ENCODE results near the gene PSME2.

The PSME2 gene

GRCh38 chr14:24178399-24179178 lies 32.2 kb upstream of the PSME2 start:
- Histone ChIP-seq H3K9me3 (ENCODE audit: low read length) (no peaks in the 10 kb centered on the region), H3K36me3 (ENCODE audit: insufficient read depth, low read length) (peaks cover 54% of the 10 kb centered on the region), H3K27ac (ENCODE audit: low read depth, low read length) (no peak overlapping the region), H3K9ac (ENCODE audit: low read length) (no peak overlapping the region), H3K4me3 (ENCODE audit: low read depth in 1 of 2, low read length in 2 of 2) (no peak overlapping the region), H3K4me1 (ENCODE audit: insufficient read depth, low read length) (peaks cover 11% of the 10 kb centered on the region), H3K27me3 (ENCODE audit: control insufficient read depth in 1 of 2, insufficient read depth in 2 of 2, low read length in 2 of 2) (no peaks in the 10 kb centered on the region)

GRCh38 chr14:24177891-24178290 lies 31.5 kb upstream of the PSME2 start:
- peaks cover 48% of the 10 kb centered on the region for H3K36me3 ChIP-seq (ENCODE audit: insufficient read depth, low read length)

GRCh38 chr14:24177041-24177825 lies 30.8 kb upstream of the PSME2 start:
- H3K9ac ChIP-seq (ENCODE audit: low read length), result no peak overlapping the region

More at GRCh38 chr14:24177891-24178290, 31.5 kb upstream of the PSME2 start:
- Histone ChIP-seq H3K4me1 (ENCODE audit: insufficient read depth, low read length) (peaks cover 11% of the 10 kb centered on the region), H3K9me3 (ENCODE audit: low read length) (no peaks in the 10 kb centered on the region), H3K27ac (ENCODE audit: low read depth, low read length) (no peak overlapping the region), H3K27me3 (ENCODE audit: control insufficient read depth in 1 of 2, insufficient read depth in 2 of 2, low read length in 2 of 2) (no peaks in the 10 kb centered on the region), H3K4me3 (ENCODE audit: low read depth in 1 of 2, low read length in 2 of 2) (no peak overlapping the region), H3K9ac (ENCODE audit: low read length) (no peak overlapping the region)

GRCh38 chr14:24176599-24176998 lies 30.2 kb upstream of the PSME2 start:
- H3K27me3 ChIP-seq (ENCODE audit: control insufficient read depth in 1 of 2, insufficient read depth in 2 of 2, low read length in 2 of 2), result no peaks in the 10 kb centered on the region
- H3K4me1 ChIP-seq (ENCODE audit: insufficient read depth, low read length), result peaks cover 11% of the 10 kb centered on the region
- no peak overlapping the region for H3K9ac ChIP-seq (ENCODE audit: low read length)
- H3K27ac ChIP-seq (ENCODE audit: low read depth, low read length), result no peak overlapping the region
- no peaks in the 10 kb centered on the region for H3K9me3 ChIP-seq (ENCODE audit: low read length)
- H3K36me3 ChIP-seq (ENCODE audit: insufficient read depth, low read length), result peaks cover 37% of the 10 kb centered on the region
- H3K4me3 ChIP-seq (ENCODE audit: low read depth in 1 of 2, low read length in 2 of 2), result no peak overlapping the region

More at GRCh38 chr14:24177041-24177825, 30.8 kb upstream of the PSME2 start:
- H3K36me3 ChIP-seq (ENCODE audit: insufficient read depth, low read length), result peaks cover 42% of the 10 kb centered on the region
- peaks cover 11% of the 10 kb centered on the region for H3K4me1 ChIP-seq (ENCODE audit: insufficient read depth, low read length)
- H3K4me3 ChIP-seq (ENCODE audit: low read depth in 1 of 2, low read length in 2 of 2), result no peak overlapping the region
- H3K27me3 ChIP-seq (ENCODE audit: control insufficient read depth in 1 of 2, insufficient read depth in 2 of 2, low read length in 2 of 2), result no peaks in the 10 kb centered on the region
- no peak overlapping the region for H3K27ac ChIP-seq (ENCODE audit: low read depth, low read length)
- H3K9me3 ChIP-seq (ENCODE audit: low read length), result no peaks in the 10 kb centered on the region

- no peaks in the 10 kb centered on the region for H3K9me3 ChIP-seq (ENCODE audit: low read length)
- peak overlapping the region; percentile 34 for H3K27ac ChIP-seq (ENCODE audit: low read depth, low read length)
- peaks cover 13% of the 10 kb centered on the region for H3K36me3 ChIP-seq (ENCODE audit: insufficient read depth, low read length)
- no peak overlapping the region for H3K9ac ChIP-seq (ENCODE audit: low read length)
- no peaks in the 10 kb centered on the region for H3K27me3 ChIP-seq (ENCODE audit: control insufficient read depth in 1 of 2, insufficient read depth in 2 of 2, low read length in 2 of 2)
- no peaks in the 10 kb centered on the region for H3K4me1 ChIP-seq (ENCODE audit: insufficient read depth, low read length)
- H3K4me3 ChIP-seq (ENCODE audit: low read depth in 1 of 2, low read length in 2 of 2), result no peak overlapping the region
Observed at GRCh38 chr14:24172871-24173281, 26.5 kb upstream of the PSME2 start.

- Histone ChIP-seq H3K9me3 (ENCODE audit: low read length) (no peaks in the 10 kb centered on the region), H3K27ac (ENCODE audit: low read depth, low read length) (peak overlapping the region; percentile 34), H3K36me3 (ENCODE audit: insufficient read depth, low read length) (peaks cover 10% of the 10 kb centered on the region), H3K9ac (ENCODE audit: low read length) (no peak overlapping the region), H3K4me1 (ENCODE audit: insufficient read depth, low read length) (no peaks in the 10 kb centered on the region), H3K4me3 (ENCODE audit: low read depth in 1 of 2, low read length in 2 of 2) (peak overlapping the region; percentile 21 to 64), H3K27me3 (ENCODE audit: control insufficient read depth in 1 of 2, insufficient read depth in 2 of 2, low read length in 2 of 2) (no peaks in the 10 kb centered on the region)
Observed at GRCh38 chr14:24172261-24172860, 26.0 kb upstream of the PSME2 start.

- Histone ChIP-seq H3K4me1 (ENCODE audit: insufficient read depth, low read length) (no peaks in the 10 kb centered on the region), H3K4me3 (ENCODE audit: low read depth in 1 of 2, low read length in 2 of 2) (peak within 1 kb of the TSS; percentile 21 to 64), H3K27ac (ENCODE audit: low read depth, low read length) (peak within 1 kb of the TSS; percentile 56), H3K9ac (ENCODE audit: low read length) (no peak within 1 kb of the TSS), H3K9me3 (ENCODE audit: low read length) (no peaks in the 10 kb centered on the region), H3K36me3 (ENCODE audit: insufficient read depth, low read length) (peaks cover 6% of the 10 kb centered on the region), H3K27me3 (ENCODE audit: control insufficient read depth in 1 of 2, insufficient read depth in 2 of 2, low read length in 2 of 2) (no peaks in the 10 kb centered on the region)
Observed at GRCh38 chr14:24171422-24172260, 25.2 kb upstream of the PSME2 start, which contains the start of gene REC8. Gene REC8 (plus strand): TSS chr14:24172080. CDS start chr14:24172553, 473 bp downstream.

GRCh38 chr14:24167469-24168114 lies 21.2 kb upstream of the PSME2 start:
- Histone ChIP-seq H3K4me3 (ENCODE audit: low read depth in 1 of 2, low read length in 2 of 2) (no peak overlapping the region), H3K27ac (ENCODE audit: low read depth, low read length) (no peak overlapping the region), H3K4me1 (ENCODE audit: insufficient read depth, low read length) (peaks cover 9% of the 10 kb centered on the region), H3K36me3 (ENCODE audit: insufficient read depth, low read length) (peaks cover 42% of the 10 kb centered on the region), H3K9me3 (ENCODE audit: low read length) (no peaks in the 10 kb centered on the region), H3K27me3 (ENCODE audit: control insufficient read depth in 1 of 2, insufficient read depth in 2 of 2, low read length in 2 of 2) (no peaks in the 10 kb centered on the region), H3K9ac (ENCODE audit: low read length) (no peak overlapping the region)

- Histone ChIP-seq H3K9ac (ENCODE audit: low read length) (no peak overlapping the region), H3K27me3 (ENCODE audit: control insufficient read depth in 1 of 2, insufficient read depth in 2 of 2, low read length in 2 of 2) (no peaks in the 10 kb centered on the region), H3K4me1 (ENCODE audit: insufficient read depth, low read length) (peaks cover 21% of the 10 kb centered on the region), H3K36me3 (ENCODE audit: insufficient read depth, low read length) (peaks cover 42% of the 10 kb centered on the region), H3K4me3 (ENCODE audit: low read depth in 1 of 2, low read length in 2 of 2) (no peak overlapping the region), H3K9me3 (ENCODE audit: low read length) (no peaks in the 10 kb centered on the region), H3K27ac (ENCODE audit: low read depth, low read length) (no peak overlapping the region)
Observed at GRCh38 chr14:24165785-24166184, 19.4 kb upstream of the PSME2 start.

- no peaks in the 10 kb centered on the region for H3K9me3 ChIP-seq (ENCODE audit: low read length)
- H3K9ac ChIP-seq (ENCODE audit: low read length), result no peak overlapping the region
- peaks cover 26% of the 10 kb centered on the region for H3K4me1 ChIP-seq (ENCODE audit: insufficient read depth, low read length)
- no peak overlapping the region for H3K4me3 ChIP-seq (ENCODE audit: low read depth in 1 of 2, low read length in 2 of 2)
- H3K27ac ChIP-seq (ENCODE audit: low read depth, low read length), result no peak overlapping the region
- H3K27me3 ChIP-seq (ENCODE audit: control insufficient read depth in 1 of 2, insufficient read depth in 2 of 2, low read length in 2 of 2), result no peaks in the 10 kb centered on the region
- H3K36me3 ChIP-seq (ENCODE audit: insufficient read depth, low read length), result peaks cover 54% of the 10 kb centered on the region
Observed at GRCh38 chr14:24164518-24164991, 18.1 kb upstream of the PSME2 start.
